H1 (cell line): ENCODE measurements around the gene CDH1. TPM values are rescaled to one million over a fixed set of nuclear protein-coding genes. Genes with fewer than 3 reads are reported as not detected.

Experiments used
- CTCF ChIA-PET: fragments of 300-600 bp; sonication (Branson Sonifier 250); formaldehyde crosslinking; loops from one replicate; lab custom pipeline; 2021; ENCODE audit not compliant: partially characterized antibody; lab: Charles Lee
- POLR2A ChIA-PET: fragments of 300-600 bp; sonication (Branson Sonifier 250); formaldehyde crosslinking; loops from one replicate; lab custom pipeline; 2021; ENCODE audit warnings: inconsistent platforms; ENCODE audit not compliant: partially characterized antibody; lab: Charles Lee
- DNase-seq, 2 experiments: peaks; one replicate each; pipeline versions ENCODE4 v3.0.0 to v3.0.0-alpha.2; 2010 to 2022; ENCODE audit warnings: low spot score in 2 of 2, low read depth in 1 of 2, mixed read lengths in 1 of 2
- FAIRE-seq: peaks from 2 replicates; lab custom pipeline; 2011; peaks lifted over from hg19 to GRCh38; lab: Jason Lieb, UNC
- H2AFZ ChIP-seq: 2 replicates; pipeline ENCODE4 v1.8.1; 2012; ENCODE audit warnings: low read length, inconsistent platforms
- H2AK5ac ChIP-seq: 2 replicates; pipeline ENCODE4 v1.6.1; 2013; ENCODE audit warnings: low read depth, low read length
- H2BK120ac ChIP-seq: replicated peaks from 2 replicates; pipeline ENCODE3; 2013; ENCODE audit warnings: low read depth, low read length, inconsistent platforms
- H2BK12ac ChIP-seq: 2 replicates; pipeline ENCODE4 v1.6.1; 2013; ENCODE audit warnings: low read depth, low read length
- H2BK15ac ChIP-seq: 2 replicates; pipeline ENCODE4 v1.6.1; 2013; ENCODE audit warnings: low read length
- H2BK20ac ChIP-seq: 2 replicates; pipeline ENCODE4 v1.6.1; 2013; ENCODE audit warnings: low read length
- H2BK5ac ChIP-seq: 2 replicates; pipeline ENCODE4 v1.6.1; 2013; ENCODE audit warnings: low read depth, low read length
- H3K14ac ChIP-seq: 2 replicates; pipeline ENCODE4 v1.6.1; 2013; ENCODE audit warnings: inconsistent platforms; ENCODE audit not compliant: insufficient read length
- H3K18ac ChIP-seq: 2 replicates; pipeline ENCODE4 v1.6.1; 2013; ENCODE audit warnings: low read length; ENCODE audit errors: extremely low read depth
- H3K23ac ChIP-seq: 2 replicates; pipeline ENCODE4 v1.6.1; 2013; ENCODE audit warnings: inconsistent platforms; ENCODE audit not compliant: insufficient read length
- H3K23me2 ChIP-seq: 2 replicates; pipeline ENCODE4 v1.6.1; 2013; ENCODE audit warnings: low read depth, low read length
- H3K27ac ChIP-seq: 2 replicates; pipeline ENCODE4 v1.6.1; 2011; ENCODE audit warnings: low read depth, low read length, inconsistent platforms
- H3K27me3 ChIP-seq, 4 experiments: replicated peaks in 1 of 4; 1 replicate in 1 of 4; 2 replicates in 3 of 4; pipeline versions ENCODE4 v1.6.1 to v1.8.1; 2011 to 2013; ENCODE audit warnings: low read length in 3 of 4, mild to moderate bottlenecking in 3 of 4, inconsistent platforms in 2 of 4, mixed read lengths in 2 of 4, moderate library complexity in 1 of 4; ENCODE audit not compliant: control insufficient read depth in 3 of 4, insufficient read depth in 3 of 4; ENCODE audit errors: extremely low read depth in 1 of 4
- H3K36me3 ChIP-seq, 4 experiments: 2 replicates each; pipeline versions ENCODE4 v1.6.1 to v1.8.1; 2011 to 2013; ENCODE audit warnings: mild to moderate bottlenecking in 4 of 4, low read length in 3 of 4, moderate library complexity in 2 of 4, control low read depth in 1 of 4, inconsistent platforms in 1 of 4; ENCODE audit not compliant: insufficient read depth in 4 of 4, control insufficient read depth in 2 of 4
- H3K4ac ChIP-seq: replicated peaks from 2 replicates; pipeline ENCODE3; 2013; ENCODE audit warnings: low read length, low read depth, mixed read lengths, inconsistent platforms; ENCODE audit not compliant: insufficient read length
- H3K4me1 ChIP-seq, 4 experiments: replicated peaks in 1 of 4; 1 replicate in 1 of 4; 2 replicates in 3 of 4; pipeline versions ENCODE4 v1.6.1 to v1.8.1; 2011 to 2013; ENCODE audit warnings: low read length in 3 of 4, inconsistent platforms in 2 of 4, mixed read lengths in 1 of 4; ENCODE audit not compliant: insufficient read depth in 4 of 4, control insufficient read depth in 3 of 4
- H3K4me2 ChIP-seq, 2 experiments: 2 replicates each; pipeline versions ENCODE4 v1.6.1 to v1.8.1; 2011 to 2013; ENCODE audit warnings: low read depth in 2 of 2, low read length in 2 of 2, control low read depth in 1 of 2, inconsistent platforms in 1 of 2, mild to moderate bottlenecking in 1 of 2; ENCODE audit not compliant: insufficient read depth in 1 of 2
- H3K4me3 ChIP-seq, 4 experiments: fragments of 200-600, 300-600 bp in 1 of 4; sonication (generic), shearing (Covaris generic), sonication (Bioruptor Twin) in 1 of 4; 2 replicates each; pipeline versions ENCODE4 v1.5.1 to v1.8.1; 2011 to 2016; ENCODE audit warnings: low read length in 4 of 4, low read depth in 3 of 4, control low read depth in 2 of 4, inconsistent platforms in 2 of 4, mild to moderate bottlenecking in 2 of 4, mixed read lengths in 1 of 4, moderate library complexity in 1 of 4; ENCODE audit not compliant: insufficient read depth in 2 of 4; ENCODE audit errors: extremely low read depth in 1 of 4
- H3K56ac ChIP-seq: replicated peaks from 2 replicates; pipeline ENCODE3; 2013; ENCODE audit warnings: low read depth, mild to moderate bottlenecking, mixed read lengths, low read length, inconsistent platforms; ENCODE audit not compliant: insufficient read length
- H3K79me1 ChIP-seq: 2 replicates; pipeline ENCODE4 v1.6.1; 2013; ENCODE audit warnings: low read depth, low read length, control low read depth
- H3K79me2 ChIP-seq, 2 experiments: 2 replicates each; pipeline versions ENCODE4 v1.6.1 to v1.8.1; 2012 to 2013; ENCODE audit warnings: low read length in 2 of 2, mild to moderate bottlenecking in 2 of 2, inconsistent platforms in 1 of 2; ENCODE audit not compliant: insufficient read depth in 2 of 2, control insufficient read depth in 1 of 2
- H3K9ac ChIP-seq, 4 experiments: replicated peaks in 1 of 4; 1 replicate in 1 of 4; 2 replicates in 3 of 4; pipeline versions ENCODE4 v1.6.1 to v1.8.1; 2011 to 2013; ENCODE audit warnings: low read depth in 3 of 4, low read length in 3 of 4, control low read depth in 2 of 4, mild to moderate bottlenecking in 2 of 4, moderate library complexity in 2 of 4, inconsistent platforms in 1 of 4; ENCODE audit errors: extremely low read depth in 1 of 4
- H3K9me3 ChIP-seq, 2 experiments: 2 replicates each; pipeline versions ENCODE4 v1.6.1 to v1.8.1; 2012 to 2013; ENCODE audit warnings: mild to moderate bottlenecking in 2 of 2, moderate library complexity in 2 of 2, control low read depth in 1 of 2, inconsistent platforms in 1 of 2, low read depth in 1 of 2, low read length in 1 of 2, mixed read lengths in 1 of 2; ENCODE audit not compliant: insufficient read depth in 2 of 2
- H4K20me1 ChIP-seq, 2 experiments: replicated peaks in 1 of 2; 2 replicates each; pipeline versions ENCODE3 to v1.8.1; 2011 to 2013; ENCODE audit warnings: inconsistent platforms in 2 of 2, low read length in 2 of 2, mild to moderate bottlenecking in 1 of 2; ENCODE audit not compliant: insufficient read depth in 2 of 2, control insufficient read depth in 1 of 2
- H4K5ac ChIP-seq: 2 replicates; pipeline ENCODE4 v1.6.1; 2013; ENCODE audit warnings: low read length, low read depth, mixed read lengths, inconsistent platforms; ENCODE audit not compliant: insufficient read length
- H4K8ac ChIP-seq: 2 replicates; pipeline ENCODE4 v1.8.0; 2013; ENCODE audit warnings: mild to moderate bottlenecking, moderate library complexity, low read length, inconsistent platforms; ENCODE audit not compliant: insufficient read depth; ENCODE audit errors: extremely low read depth
- H4K91ac ChIP-seq: replicated peaks from 2 replicates; pipeline ENCODE3; 2013; ENCODE audit warnings: low read length, mixed read lengths, inconsistent platforms; ENCODE audit not compliant: insufficient read length
- CEBPB ChIP-seq: IDR thresholded peaks from 2 replicates; pipeline ENCODE4 v1.6.1; 2012; ENCODE audit warnings: low read depth, low read length
- CTBP2 ChIP-seq: IDR thresholded peaks from 2 replicates; pipeline ENCODE4 v1.7.0; 2011; ENCODE audit warnings: borderline replicate concordance, mild to moderate bottlenecking, moderate library complexity, mixed read lengths, low read length; ENCODE audit not compliant: insufficient read depth, insufficient read length
- EP300 ChIP-seq, 2 experiments: IDR thresholded peaks; 1 replicate in 1 of 2; 2 replicates in 1 of 2; pipeline ENCODE4 v1.6.1; 2011 to 2012; ENCODE audit warnings: low read depth in 2 of 2, low read length in 2 of 2, mild to moderate bottlenecking in 2 of 2, borderline replicate concordance in 1 of 2, inconsistent platforms in 1 of 2, moderate library complexity in 1 of 2
- HDAC6 ChIP-seq: IDR thresholded peaks from one replicate; pipeline ENCODE4 v1.7.1; 2012; ENCODE audit warnings: low read depth, mild to moderate bottlenecking, inconsistent platforms, low read length, moderate library complexity
- KDM1A ChIP-seq: fragments of 200-600, 300-600 bp; sonication (generic); IDR thresholded peaks from 2 replicates; pipeline ENCODE4 v1.7.1; 2016; ENCODE audit warnings: mild to moderate bottlenecking, low read length, borderline replicate concordance
- RBBP5 ChIP-seq: IDR thresholded peaks from 2 replicates; pipeline ENCODE4 v1.7.1; 2012; ENCODE audit warnings: low read depth, mild to moderate bottlenecking, inconsistent platforms, low read length, moderate library complexity, borderline replicate concordance
- RNF2 ChIP-seq: fragments of 200-900, 300-1000 bp; sonication (generic); IDR thresholded peaks from 2 replicates; pipeline ENCODE4 v1.7.1; 2016; ENCODE audit warnings: borderline replicate concordance, low read depth, mild to moderate bottlenecking, antibody characterized with exemption, low read length; ENCODE audit not compliant: poor library complexity, severe bottlenecking; ENCODE audit errors: missing control alignments
- SIX5 ChIP-seq: IDR thresholded peaks from 2 replicates; pipeline ENCODE4 v1.6.1; 2011; ENCODE audit warnings: mild to moderate bottlenecking, low read depth, low read length
- WGBS, 2 experiments: shearing (Covaris generic) in 1 of 2; methylation state at CpG; one replicate each; pipeline versions ENCODE4 v1.1.6 to v1.1.7; 2013 to 2015; ENCODE audit warnings: low lambda C conversion rate in 2 of 2, mixed read lengths in 2 of 2, inconsistent platforms in 1 of 2, low coverage in 1 of 2, missing lambda C conversion rate in 1 of 2; ENCODE audit not compliant: insufficient replicate concordance in 2 of 2, insufficient coverage in 1 of 2, insufficient read length in 1 of 2; ENCODE audit errors: extremely low coverage in 1 of 2, missing lambda C conversion rate in 1 of 2; 5-methylcytosine and 5-hydroxymethylcytosine counted together
- polyA plus RNA-seq, 7 experiments: library from polyadenylated mRNA; depleted of rRNA in 3 of 7; stranded (reverse) in 5 of 7; unstranded in 2 of 7; fragments of >200 nt in 5 of 7; fragments of 200-250 nt in 2 of 7; gene quantifications; 1 replicate in 5 of 7; 2 replicates in 1 of 7; 4 replicates in 1 of 7; pipeline versions ENCODE4 v1.2.1 to v1.2.3, GENCODE V29; 2011 to 2013; ENCODE audit warnings: missing spikeins in 2 of 7, mixed read lengths in 2 of 7
- total RNA-seq: library from RNA; stranded (reverse); fragmentation: NEBNext Ultra II Directional; extraction: Animal tissue kit (Norgen Biotek cat#: 25700); gene quantifications from 2 replicates; pipeline ENCODE4 v1.2.1, GENCODE V29; 2021
- TF ChIP-seq, protein P1 (sequence below): IDR thresholded peaks from 2 replicates; pipeline ENCODE4 v1.6.1; 2012; ENCODE audit warnings: inconsistent platforms

CDH1 gene
- total and polyA plus RNA-seq, 2 of the 8 experiments (the other 6 are each of a cell fraction or from before 2014, with no cell fraction given) = 133 to 265 TPM

DNA sequence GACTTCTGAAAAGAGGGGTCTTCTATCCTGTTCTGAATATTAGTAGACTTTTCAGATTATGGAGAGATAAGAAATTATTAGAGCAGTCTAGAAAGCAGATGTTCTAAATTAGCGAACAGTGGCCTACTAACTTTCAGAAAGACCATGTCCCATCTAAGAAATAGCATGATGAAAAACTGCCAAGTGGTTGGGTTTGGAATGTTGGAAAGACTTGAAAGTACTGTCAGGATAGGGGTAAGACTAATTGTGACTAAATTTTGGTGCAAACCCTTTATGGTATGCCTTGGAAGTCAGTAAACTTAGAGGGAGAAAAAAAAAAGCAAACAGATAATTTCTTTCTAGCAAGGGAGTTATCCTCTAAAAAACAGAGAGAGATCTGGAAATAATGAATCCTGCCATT, 147.3 kb downstream of the CDH1 start:
- no peaks in the 10 kb centered on the region for H3K4me1 ChIP-seq
- 91% methylated on average over 1 of the region's 1 CpG; no CpG with 5 or more reads in 1 of the 2 experiments for WGBS, 2 experiments
- no peak overlapping the region for H3K4ac ChIP-seq
- no peak overlapping the region for H4K91ac ChIP-seq
- H2BK120ac ChIP-seq = no peak overlapping the region
- no peak overlapping the region for H3K4me2 ChIP-seq
- H4K8ac ChIP-seq = no peak overlapping the region
- no peak overlapping the region for H3K23ac ChIP-seq
- no peak overlapping the region for H3K14ac ChIP-seq
- no peak overlapping the region for H2BK15ac ChIP-seq
- no peak for TF ChIP-seq KDM1A
- TF ChIP-seq, protein P1, sequence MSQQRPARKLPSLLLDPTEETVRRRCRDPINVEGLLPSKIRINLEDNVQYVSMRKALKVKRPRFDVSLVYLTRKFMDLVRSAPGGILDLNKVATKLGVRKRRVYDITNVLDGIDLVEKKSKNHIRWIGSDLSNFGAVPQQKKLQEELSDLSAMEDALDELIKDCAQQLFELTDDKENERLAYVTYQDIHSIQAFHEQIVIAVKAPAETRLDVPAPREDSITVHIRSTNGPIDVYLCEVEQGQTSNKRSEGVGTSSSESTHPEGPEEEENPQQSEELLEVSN = no peak
- TF ChIP-seq EP300 (IDR thresholded peaks at IDR 0.05; ENCODE audit: borderline replicate concordance in 1 of 2, low read depth in 2 of 2, low read length in 2 of 2) = no peak
- no peak for TF ChIP-seq CEBPB
- no peak for TF ChIP-seq RBBP5
- no peak for TF ChIP-seq RNF2
- TF ChIP-seq SIX5 = no peak
- TF ChIP-seq HDAC6 = no peak
- no peak for TF ChIP-seq CTBP2
- no peak overlapping the region for H3K9ac ChIP-seq
- H3K27ac ChIP-seq = no peak overlapping the region
- H3K36me3 ChIP-seq = 0 out of 8 replicates have a peak, but pooled peaks cover 0 to 4% (median 0%) of the 10 kb centered on the region in 4 experiments
- no peak overlapping the region for H3K56ac ChIP-seq
- ChIA-PET POLR2A (no interaction called here), CTCF (no interaction called here)
- H4K20me1 ChIP-seq = no peaks in the 10 kb centered on the region
- H3K18ac ChIP-seq = no peak overlapping the region
- H2BK5ac ChIP-seq = no peak overlapping the region
- no peak for DNase-seq
- H3K27me3 ChIP-seq = no peaks in the 10 kb centered on the region
- no peak overlapping the region for H2BK20ac ChIP-seq
- H3K4me3 ChIP-seq = no peak overlapping the region
- FAIRE-seq = no peak
- H4K5ac ChIP-seq = no peak overlapping the region
- H3K79me1 ChIP-seq = no peaks in the 10 kb centered on the region
- H2AK5ac ChIP-seq = no peak overlapping the region
- no peak overlapping the region for H2AFZ ChIP-seq
- H2BK12ac ChIP-seq = no peak overlapping the region
- H3K9me3 ChIP-seq = no peaks in the 10 kb centered on the region
- H3K79me2 ChIP-seq = no peaks in the 10 kb centered on the region
- no peaks in the 10 kb centered on the region for H3K23me2 ChIP-seq
